Measurements from ENCODE around the gene CD244.

The CD244 gene

DNA sequence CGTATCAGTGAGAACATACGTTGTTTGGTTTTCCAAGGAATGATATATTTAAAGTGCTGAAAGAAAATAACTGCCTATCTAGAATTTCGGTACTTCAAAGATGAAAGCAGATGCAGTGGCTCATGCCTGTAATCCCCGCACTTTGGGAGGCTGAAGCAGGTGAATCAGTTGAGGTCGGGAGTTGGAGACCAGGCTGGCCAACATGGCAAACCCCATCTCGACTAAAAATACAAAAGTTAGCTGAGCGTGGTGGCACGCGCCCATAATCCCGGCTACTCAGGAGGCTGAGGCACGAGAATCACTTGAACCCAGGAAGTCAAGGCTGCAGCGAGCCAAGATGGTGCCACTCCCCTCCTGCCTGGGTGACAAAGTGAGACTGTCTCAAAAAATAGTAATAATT lies 16.4 kb downstream of the CD244 start:
- no peak for DNase-seq (ENCODE audit: low read depth, low spot score)

DNA sequence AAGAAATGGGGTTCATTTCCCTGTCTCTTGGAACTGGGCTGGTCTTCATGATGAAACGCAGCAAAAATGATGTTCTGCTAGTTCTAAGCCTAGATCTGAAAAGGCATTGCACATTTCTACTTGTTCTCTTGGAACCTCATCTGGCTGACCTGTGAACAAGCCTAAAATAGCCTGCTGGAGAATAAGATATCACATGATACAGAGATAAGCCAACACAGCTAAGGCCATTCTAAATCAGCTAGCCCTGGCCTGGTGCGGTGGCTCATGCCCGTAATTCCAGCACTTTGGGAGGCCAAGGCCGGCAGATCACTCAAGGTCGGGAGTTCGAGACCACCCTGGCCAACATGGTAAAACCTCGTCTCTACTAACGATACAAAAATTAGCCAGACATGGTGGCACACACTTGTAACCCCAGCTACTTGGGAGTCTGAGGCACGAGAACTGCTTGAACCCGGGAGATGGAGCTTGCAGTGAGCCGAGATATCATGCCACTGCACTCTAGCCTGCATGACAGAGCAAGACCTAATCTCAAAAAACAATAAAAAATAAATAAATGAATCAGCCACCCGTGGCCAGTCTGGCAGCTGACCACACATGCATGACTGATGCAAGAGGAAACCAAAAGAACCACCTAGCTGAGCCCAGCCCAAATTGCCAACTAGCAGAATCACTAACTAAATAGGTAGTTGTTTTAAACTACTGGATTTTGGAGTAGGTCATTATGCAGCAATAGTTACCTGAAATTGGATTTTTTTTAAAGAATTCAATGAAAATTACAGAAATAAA lies 18.0 kb downstream of the CD244 start:
- DNase-seq (ENCODE audit: low read depth, low spot score), result no peak

DNA sequence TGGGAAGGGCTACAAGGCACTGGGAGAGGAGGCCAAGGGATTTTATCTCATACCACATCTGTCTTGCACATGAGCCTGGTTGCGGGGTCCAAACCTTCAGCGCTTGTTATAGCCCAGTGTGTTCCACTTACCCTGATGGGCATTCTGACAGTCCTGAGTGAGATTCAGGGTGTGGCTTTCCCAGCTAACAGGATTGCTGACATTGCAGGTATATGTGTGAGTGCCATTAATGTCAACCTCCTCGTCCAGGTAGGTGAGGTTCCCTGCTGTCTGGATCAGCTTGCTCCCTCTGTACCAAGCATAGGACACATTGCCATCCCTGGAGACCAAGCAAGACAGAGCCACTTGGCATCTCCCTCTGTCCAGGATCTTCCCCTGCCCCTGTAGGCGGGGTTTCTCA lies 21.6 kb downstream of the CD244 start:
- DNase-seq (ENCODE audit: low read depth, low spot score), result no peak

DNA sequence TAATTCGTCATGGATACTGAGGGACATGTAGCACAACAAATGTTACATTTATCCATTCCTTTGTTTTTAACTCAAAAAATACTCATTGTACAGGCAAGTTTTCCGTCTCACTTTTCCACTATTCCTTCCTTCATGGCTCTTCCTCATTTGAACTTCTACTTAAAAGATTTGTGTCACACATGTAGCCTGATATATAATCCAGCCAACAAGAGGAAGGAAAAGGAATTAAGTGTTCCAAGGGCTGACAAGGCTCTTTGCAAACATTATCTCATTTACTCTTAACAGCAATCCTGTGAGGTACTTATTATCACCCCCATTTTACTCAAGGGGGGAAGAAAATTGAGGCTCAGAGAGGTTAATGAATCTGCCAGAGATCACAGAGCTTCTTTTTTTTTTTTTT lies 22.9 kb downstream of the CD244 start:
- no peak for DNase-seq (ENCODE audit: low read depth, low spot score)

DNA sequence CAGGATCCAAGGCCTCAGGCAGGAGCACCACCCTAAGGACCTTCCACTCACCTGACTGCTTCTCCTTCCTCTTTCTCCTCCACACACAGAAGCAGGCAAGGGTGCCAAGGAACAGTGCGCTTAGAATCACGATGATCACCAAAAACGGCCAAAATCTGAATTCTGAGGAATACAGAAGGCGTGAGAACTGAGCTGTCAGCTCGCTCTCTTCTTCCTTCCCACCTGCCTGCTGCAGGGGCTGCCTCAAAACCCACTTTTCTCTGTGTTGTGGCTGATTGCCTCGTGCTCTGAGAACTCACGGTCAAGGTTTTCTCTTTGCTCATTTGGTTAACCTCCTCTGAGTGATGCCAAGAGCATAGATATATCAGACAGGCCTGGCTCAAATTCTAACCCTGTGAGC lies 23.8 kb downstream of the CD244 start:
- no peak for DNase-seq (ENCODE audit: low read depth, low spot score)

DNA sequence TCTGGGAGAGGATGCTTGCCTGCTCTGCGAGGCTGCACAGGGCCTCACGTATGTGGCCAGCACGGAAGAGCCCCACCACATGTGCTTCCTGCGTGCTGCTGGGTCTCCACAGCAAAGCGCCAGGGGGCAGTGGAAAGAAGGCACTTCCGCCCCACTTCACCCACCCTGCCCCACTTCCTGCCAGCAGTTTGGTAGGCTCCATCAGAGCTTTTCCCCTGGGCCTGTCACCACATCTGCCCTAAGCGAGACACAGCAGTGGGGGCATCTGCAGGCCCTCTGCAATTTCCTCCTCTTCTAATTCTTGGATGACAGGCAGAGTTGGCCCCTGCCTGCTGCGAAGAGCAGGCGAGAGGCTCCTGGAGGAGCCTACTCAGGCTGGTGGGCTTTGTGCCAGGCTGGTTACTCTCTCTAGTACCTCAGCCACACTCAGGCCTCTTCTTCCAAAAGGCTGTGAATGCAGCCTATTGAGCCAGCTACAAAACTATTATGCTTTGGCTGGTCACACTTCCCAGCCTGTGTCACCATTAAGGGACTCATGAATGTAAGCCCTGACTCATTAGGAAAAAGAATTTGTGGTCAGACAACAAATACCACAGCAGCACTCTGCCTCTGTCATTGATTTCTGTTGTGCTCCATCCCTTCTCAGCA lies 25.0 kb downstream of the CD244 start:
- DNase-seq (ENCODE audit: low read depth, low spot score), result no peak

DNA sequence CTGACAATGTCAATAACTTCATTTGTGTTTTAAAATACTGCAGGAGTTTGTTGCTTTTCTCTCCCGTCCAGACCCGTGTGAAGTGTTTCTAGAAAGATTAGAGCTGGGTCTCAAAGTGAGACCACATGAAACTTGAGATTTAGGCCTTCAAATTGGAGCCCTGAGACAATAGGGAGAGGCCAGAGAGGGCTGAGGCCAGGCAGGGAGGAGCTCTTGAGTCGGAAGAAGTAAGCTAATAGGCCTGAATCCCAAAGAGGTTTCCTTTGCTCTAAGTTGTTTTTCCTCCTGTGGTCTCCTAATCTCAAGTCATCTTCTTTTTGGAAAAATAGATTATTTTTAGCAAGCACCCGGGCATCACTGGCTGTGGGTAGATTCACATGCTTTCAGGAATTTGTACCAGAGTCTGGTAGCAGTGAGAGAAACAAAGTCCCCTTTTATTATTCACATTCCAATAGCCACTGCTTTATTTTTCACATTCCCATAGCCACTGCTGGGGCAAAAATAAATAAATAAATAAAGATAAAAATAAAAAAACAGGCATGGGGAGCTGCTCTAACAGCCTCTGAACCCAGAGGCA lies 25.6 kb downstream of the CD244 start:
- no peak for DNase-seq (ENCODE audit: low read depth, low spot score)

GRCh38 chr1:160836561-160836960 lies 26.1 kb downstream of the CD244 start:
- DNase-seq (ENCODE audit: low read depth, low spot score), result no peak

GRCh38 chr1:160835751-160836150 lies 26.9 kb downstream of the CD244 start:
- no peak for DNase-seq (ENCODE audit: low read depth, low spot score)

- no peak for DNase-seq (ENCODE audit: low read depth, low spot score)
These were observed 27.6 kb downstream of the CD244 start for GRCh38 chr1:160834945-160835565.

DNA sequence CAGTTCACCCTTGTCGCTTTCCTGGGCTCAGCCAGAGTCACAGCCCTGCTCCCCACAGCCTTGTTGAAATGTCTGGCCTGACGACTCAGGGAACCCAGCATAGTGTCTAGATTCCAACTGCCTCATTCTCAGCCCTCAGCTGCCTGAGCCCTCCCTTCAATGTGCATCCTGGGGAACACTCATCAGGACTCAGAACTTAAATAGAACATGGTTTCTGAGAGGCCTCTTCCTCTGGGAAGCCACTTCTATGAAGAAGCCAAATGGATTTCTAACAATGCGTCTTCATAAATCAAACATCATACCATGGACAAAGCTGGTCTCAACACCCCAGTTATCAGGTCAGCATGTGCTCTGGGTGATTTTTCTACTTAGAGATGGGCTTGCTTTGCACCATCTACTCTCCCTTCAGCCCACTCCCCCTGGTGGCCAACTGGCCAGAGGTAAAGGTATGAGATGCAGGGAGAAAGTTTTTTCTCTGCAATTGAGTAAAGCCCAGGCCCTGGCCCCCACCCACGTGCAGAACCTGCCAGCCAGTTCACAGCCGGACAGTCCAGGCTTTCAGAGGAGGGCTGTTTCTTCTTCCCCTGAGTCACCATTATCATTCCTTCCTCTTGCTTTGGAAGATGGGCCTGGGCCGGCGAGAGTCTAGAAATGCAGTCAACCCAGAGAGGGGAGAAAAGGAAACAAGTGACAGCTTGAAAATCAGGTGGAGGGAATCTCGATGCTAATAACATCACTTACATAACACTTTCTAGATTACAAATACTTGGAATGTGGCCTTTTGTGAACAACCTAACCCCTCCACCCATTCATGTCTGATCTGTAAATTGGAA lies 32.1 kb downstream of the CD244 start:
- no peak for DNase-seq (ENCODE audit: low read depth, low spot score)

DNA sequence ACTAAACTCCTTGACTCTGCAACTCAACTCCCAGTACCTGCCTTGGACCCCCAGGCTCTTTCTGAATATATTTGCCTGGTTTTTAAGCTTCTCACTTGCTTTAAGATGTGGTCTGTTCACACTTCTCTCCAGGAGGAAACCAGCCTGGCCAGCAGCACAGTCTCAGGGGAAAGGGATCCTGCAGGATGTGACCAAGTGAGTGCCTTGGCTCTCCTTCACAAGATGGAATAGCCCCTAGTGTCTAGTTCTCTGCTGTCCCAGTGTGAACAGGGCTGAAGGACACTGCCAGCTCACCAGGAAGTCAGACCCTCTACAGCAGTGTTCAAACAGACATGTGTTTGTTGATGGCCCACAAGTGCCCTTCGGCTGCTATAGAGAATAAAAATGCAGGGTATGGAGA lies 32.9 kb downstream of the CD244 start:
- no peak for DNase-seq (ENCODE audit: low read depth, low spot score)

- no peak for DNase-seq (ENCODE audit: low read depth, low spot score)
These were observed 35.3 kb downstream of the CD244 start for GRCh38 chr1:160827418-160827817.

DNA sequence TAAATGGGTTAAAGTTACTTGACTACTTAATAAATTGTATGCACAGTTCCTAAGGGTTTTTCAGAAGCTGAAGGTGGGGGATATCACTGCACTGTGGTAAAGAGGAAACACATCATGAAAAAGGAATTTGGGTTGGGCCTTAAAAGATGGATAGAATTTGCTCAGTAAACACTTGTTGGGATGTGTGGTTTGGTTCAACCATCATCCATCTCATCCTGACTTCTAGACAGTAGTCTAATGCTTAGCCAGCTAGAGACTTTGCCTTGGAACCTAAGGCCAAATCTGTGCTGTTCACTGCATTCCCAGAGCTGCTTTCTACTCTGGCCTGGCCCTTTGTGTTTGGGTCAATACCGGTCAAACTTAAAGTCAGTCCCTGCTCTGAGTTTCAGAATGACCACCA lies 36.1 kb downstream of the CD244 start:
- no peak for DNase-seq (ENCODE audit: low read depth, low spot score)

- no peak for DNase-seq (ENCODE audit: low read depth, low spot score)
These were observed 39.4 kb downstream of the CD244 start for GRCh38 chr1:160823296-160823695.

DNA sequence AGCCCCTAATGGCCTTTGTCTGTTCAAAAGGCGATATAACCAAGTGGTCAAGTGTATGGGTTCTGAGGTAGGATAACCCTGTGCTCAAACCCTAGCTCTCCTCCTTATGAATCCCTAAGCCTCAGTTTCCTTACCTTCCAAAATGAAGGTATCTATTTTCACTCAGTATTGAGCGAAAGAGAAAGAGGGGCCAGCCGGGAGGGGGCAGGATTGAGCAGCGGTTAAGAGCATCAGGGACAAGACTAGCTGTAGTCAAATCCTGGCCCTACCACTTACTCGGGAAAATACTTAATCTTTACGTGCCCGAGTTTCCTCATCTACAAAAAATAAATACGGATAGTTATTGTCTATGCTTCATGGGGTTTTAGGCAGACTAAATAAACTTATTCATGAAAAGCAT lies 41.1 kb downstream of the CD244 start:
- no peak for DNase-seq (ENCODE audit: low read depth, low spot score)

DNA sequence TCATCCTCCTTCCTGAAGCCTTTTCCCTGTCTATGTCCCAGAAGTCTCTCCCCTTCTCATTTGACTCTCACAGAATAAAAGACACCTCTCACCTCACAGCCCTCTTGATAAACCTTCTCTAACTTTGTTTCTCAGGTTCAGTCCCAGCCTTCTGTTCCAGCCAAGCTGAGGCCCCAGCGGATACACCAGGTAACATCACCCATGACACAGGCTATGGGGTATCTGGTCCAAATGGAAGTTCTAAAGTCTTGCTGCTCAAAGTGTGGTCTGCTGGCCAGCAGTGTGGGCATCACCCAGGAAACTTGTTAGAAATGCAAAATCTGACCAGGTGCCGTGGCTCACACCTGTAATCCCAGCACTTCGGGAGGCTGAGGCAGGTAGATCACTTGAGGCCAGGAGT lies 43.5 kb downstream of the CD244 start:
- no peak for DNase-seq (ENCODE audit: low read depth, low spot score)

DNA sequence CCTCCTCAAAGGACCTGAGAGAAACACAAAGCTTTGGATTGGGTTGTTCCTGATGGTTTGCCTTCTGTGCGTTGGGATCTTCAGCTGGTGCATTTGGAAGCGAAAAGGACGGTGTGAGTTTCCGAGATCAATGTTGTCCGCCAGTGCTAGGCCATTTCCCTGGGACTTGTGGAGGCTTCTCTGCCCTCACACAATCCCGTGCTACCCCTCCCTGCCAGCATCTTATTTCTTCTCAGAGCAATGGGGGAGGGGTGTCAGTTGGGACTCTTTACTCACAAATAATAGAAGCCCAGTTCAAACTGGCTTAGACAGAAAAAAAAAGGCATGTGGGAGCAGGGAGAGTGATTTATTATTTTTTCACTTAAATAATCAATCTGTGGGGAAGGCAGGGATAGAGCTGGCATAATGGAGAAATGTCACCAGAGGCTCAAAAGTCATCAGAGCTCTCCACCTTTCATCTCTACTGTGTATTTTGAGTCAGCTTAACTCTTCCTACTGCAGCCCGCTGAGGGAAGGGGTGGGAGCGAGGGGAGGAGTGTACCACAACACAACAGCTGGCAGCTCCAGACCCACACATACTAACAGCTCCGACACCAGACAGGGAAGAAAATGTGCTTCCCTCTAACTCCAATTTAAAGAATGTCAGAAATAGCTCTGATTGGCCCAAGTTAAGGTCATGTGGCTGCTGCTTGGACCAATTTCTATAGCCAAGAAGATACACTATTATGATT lies 44.3 kb downstream of the CD244 start:
- no peak for DNase-seq (ENCODE audit: low read depth, low spot score)

GRCh38 chr1:160814856-160815255 lies 47.8 kb downstream of the CD244 start:
- no peak for DNase-seq (ENCODE audit: low read depth, low spot score)

DNA sequence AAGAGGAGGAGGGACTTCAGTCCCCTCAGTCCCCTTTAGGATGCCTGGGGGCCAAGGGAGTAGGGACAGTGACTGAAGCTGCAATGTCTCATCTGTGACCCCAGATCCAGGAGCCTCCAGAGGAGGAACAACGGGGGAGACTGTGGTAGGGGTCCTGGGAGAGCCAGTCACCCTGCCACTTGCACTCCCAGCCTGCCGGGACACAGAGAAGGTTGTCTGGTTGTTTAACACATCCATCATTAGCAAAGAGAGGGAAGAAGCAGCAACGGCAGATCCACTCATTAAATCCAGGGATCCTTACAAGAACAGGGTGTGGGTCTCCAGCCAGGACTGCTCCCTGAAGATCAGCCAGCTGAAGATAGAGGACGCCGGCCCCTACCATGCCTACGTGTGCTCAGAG lies 48.4 kb downstream of the CD244 start:
- no peak for DNase-seq (ENCODE audit: low read depth, low spot score)

DNA sequence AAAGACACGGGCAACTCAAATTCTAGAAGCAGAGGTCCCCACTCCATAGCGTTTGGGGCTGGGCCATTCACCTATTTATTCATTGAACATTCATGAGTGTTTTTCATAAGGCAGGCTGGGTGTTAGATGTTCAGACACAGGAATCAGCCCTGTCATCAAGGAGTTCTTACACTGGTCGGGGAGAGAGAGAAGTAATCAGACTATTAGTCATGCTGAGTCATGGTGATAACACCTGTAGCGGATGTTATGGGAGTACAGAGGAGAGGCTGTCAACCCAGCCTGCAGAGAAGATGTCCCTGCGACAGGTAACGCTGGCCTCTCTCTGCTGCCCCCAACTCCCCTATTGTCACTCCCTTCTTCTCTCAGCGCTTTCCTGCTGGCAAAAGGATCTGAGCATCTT lies 49.5 kb downstream of the CD244 start:
- no peak for DNase-seq (ENCODE audit: low read depth, low spot score)

Measured in brain pericyte (primary cell).